NCI-H1105 (cell line): ENCODE data around the gene IGF2R.

Experiments used
- DNase-seq: peaks from one replicate; lab custom pipeline; 2025; lab: John Stamatoyannopoulos, UW

The IGF2R gene

GRCh38 chr6:160049346-160049745, 80.5 kb downstream of the IGF2R start:
- no peak for DNase-seq

DNA sequence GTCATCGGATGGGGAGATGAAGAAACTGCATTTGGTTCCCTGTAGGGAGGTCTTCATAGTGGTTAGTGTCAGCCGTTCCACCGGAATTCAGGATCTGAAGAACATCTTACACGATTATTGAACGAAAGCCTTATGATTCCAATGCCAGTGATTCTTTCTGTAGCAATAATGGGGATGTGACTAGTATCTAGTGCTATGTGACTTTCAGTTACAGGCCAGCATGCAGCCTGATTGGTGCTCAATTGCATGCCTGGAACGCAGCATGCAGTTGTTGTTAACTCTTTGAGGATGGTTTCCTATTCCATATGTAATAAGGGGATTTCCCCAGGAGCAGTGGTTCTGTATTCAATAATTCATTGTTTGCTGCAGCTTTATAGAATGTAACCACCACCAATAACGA, 81.1 kb downstream of the IGF2R start:
- DNase-seq: no peak

GRCh38 chr6:160051390-160051789, 82.5 kb downstream of the IGF2R start:
- DNase-seq: no peak

GRCh38 chr6:160054271-160054670, 85.4 kb downstream of the IGF2R start:
- DNase-seq: no peak

GRCh38 chr6:160054913-160055312, 86.0 kb downstream of the IGF2R start:
- DNase-seq: no peak

DNA sequence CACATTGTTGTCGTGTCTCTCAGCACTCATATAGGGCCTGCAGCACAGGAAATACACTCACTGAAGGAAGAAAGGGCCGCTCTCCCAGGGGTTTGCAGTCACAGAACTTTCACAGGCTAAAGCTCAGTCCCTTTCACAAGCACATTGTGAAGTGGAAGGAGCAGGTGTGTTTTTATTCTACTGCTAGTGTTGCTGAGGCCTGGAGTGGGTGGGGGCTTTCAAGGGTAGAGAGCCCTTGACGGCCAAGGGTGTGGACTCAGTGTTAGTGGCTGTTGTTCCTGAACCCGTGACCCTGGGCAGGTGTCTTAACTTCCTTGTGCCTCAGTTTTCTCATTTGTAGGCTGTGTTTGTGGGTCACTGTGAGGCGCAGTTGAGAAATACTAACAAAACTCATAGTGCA, 86.5 kb downstream of the IGF2R start:
- no peak for DNase-seq

DNA sequence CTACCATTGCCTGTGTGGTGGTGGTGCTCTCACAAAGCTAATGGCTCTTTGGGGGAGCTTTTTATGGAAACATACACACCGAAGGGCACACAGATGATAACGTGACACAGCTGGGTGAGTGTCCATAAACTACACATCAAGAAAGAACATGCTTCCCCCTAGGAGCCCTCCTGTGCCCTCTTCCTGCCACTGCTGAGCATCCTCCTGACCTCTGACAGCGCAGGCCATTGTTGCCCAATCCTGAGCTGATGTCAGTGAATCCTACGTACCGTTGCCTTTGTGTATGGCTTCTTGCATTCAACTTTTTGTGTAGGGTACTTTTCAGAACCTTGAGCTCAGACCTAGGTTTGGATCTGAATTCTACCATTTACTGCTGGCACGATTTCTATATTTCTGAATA, 86.9 kb downstream of the IGF2R start:
- no peak for DNase-seq

- no peak for DNase-seq
Observed at GRCh38 chr6:160057080-160057479, 88.2 kb downstream of the IGF2R start.

GRCh38 chr6:160058603-160059215, 89.8 kb downstream of the IGF2R start:
- no peak for DNase-seq

- no peak for DNase-seq
Observed at GRCh38 chr6:160060221-160060620, 91.3 kb downstream of the IGF2R start.

GRCh38 chr6:160060920-160061447, 92.1 kb downstream of the IGF2R start:
- DNase-seq: no peak

- DNase-seq: no peak
Observed at GRCh38 chr6:160063771-160064413, 95.0 kb downstream of the IGF2R start.

DNA sequence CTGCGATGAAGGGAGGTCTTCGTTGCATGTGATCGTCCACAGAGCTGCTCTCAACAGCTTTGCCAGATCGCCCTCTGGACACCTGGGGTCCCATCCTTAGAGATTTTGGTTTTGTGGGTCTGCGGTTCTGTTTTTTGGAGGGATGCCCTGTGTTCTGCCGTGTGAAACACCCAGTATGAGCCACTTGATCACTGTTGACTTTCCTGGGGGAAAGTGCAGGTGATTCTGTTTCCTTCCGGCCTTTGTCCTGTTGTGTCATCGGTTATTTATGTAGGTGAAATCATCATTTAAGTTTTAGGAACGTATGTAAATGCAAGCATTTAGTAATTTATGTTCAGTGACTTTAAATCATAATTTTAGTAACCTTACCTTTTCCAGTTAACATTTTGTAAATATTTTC, 96.3 kb downstream of the IGF2R start:
- DNase-seq: no peak

DNA sequence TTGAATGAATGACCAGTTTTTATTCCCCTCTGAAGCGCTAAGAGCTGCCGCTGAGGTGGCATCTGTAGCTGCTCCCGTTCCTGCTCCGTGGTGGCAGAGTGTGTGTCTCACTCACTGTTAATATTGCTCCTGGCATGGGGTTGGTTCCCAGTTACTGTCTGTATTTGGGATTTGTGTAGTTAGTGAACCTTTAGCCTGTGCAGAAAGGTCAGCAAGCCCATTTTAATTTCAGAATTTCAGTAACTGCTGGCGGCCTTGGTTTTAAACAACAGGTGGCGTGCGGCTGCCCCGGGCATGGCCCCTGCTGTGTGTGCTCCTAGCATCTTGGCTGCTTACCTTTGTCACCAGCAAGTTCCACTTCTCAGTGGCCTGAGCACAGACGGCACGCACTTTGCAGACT, 98.7 kb downstream of the IGF2R start:
- no peak for DNase-seq

- DNase-seq: no peak
Observed at GRCh38 chr6:160068346-160068745, 99.5 kb downstream of the IGF2R start.

- no peak for DNase-seq
Observed at GRCh38 chr6:160069050-160069454, 100.2 kb downstream of the IGF2R start.

DNA sequence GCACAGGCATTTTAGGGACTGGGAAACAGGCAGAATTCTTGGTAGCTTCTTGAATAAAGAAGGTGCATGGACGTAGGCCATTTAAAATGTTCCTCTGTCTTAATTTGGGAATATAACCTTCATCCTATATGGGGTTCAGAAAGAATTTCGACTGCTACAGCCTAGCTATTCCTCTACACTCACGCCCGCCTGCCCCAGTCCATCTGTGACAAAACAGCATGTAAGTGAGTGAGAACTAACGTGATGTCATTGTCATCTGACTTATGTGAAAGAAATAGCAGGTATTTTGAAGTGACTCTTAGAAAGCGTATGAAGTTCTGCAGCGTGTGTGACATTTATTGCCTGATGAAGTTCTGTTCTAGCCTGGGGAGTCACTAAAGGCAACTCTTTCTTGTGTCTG, 100.6 kb downstream of the IGF2R start:
- no peak for DNase-seq

DNA sequence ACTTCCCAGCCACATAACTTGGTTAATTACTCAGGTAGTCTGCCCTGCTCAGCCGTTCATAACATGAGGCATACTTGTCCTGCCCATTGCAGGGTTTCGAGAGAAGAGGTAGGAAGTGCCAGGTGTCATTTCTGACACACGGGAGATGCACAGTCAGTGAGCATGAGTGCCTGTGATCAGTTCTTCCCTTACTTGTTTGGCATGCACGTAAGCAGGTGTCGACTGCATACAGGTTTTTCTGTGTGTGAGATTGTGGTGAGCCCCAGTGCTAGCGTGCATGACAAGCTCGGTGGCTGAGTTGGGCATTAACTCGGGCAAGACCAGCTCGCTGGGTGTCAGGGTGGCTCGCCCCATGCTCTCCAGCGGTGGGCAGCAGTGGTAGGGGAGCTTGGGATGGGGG, 101.5 kb downstream of the IGF2R start:
- DNase-seq: no peak

DNA sequence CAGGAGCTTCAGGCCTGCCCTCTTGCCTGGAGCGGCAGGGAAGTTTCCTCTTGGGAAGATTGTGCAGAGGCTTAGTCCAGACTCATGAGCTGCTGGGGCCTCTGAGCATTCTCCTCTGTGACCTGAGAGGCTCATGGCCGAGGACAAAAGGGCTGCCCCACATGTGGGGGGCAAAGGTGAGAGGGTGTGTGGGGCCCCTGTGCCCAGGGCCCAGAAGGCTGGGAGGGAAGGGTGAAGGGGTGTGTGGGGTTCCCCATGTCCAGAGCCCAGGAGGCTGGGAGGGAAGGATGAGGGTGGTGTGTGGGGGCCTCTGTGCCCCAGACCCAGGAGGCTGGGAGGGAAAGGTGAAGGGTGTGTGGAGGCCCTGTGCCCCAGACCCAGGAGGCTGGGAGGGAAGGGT, 101.9 kb downstream of the IGF2R start:
- no peak for DNase-seq

DNA sequence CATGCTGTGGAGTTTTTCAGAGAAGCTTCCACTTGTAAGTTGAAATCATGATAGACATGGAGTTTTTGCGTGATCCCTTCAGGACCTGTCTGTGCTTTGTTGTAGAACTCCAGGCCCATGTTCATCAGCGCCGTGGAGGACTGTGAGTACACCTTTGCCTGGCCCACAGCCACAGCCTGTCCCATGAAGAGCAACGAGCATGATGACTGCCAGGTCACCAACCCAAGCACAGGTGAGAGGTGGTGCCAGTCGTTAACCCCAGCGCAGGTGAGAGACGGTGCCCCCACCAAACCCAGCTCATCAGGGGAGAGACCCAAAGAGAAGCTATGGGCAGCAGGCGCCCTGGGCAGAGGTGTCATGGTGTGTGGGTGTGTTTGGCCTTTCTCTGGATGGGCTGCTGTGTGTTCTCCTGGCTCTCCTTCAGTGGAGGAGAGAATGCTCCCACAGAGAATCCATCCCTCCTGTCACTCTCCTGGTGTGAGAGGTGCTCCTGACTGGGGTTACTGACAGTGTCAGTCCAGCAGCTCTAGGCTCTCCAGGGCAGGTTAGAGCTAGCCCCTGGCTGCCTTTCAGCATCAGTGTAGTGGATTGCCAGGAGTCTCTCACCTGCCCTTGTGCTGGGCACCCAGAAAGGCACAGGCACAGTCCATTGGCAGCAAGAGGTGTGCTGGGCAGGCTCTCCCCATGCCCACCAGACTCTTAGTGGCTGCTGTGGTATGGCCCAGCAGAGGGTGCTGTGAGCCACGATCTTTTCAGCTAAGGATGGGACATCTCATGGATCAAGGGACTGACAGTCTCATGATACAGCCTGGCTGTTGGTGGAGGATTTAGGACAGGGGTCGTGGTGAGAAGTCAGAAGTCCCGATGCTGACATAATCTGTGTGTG, 103.2 kb downstream of the IGF2R start:
- no peak for DNase-seq

DNA sequence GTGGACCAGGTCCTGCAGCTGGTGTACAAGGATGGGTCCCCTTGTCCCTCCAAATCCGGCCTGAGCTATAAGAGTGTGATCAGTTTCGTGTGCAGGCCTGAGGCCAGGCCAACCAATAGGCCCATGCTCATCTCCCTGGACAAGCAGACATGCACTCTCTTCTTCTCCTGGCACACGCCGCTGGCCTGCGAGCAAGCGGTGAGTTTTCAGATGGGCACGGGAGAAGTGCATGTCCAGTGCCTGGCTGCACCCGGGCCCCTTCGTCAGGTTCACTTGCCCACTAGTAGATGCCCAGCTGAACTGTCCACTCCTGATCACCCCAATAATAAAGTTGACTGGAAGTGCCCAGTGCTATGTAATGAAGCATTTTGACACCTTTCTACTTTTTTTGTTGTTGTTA, 104.4 kb downstream of the IGF2R start:
- no peak for DNase-seq

DNA sequence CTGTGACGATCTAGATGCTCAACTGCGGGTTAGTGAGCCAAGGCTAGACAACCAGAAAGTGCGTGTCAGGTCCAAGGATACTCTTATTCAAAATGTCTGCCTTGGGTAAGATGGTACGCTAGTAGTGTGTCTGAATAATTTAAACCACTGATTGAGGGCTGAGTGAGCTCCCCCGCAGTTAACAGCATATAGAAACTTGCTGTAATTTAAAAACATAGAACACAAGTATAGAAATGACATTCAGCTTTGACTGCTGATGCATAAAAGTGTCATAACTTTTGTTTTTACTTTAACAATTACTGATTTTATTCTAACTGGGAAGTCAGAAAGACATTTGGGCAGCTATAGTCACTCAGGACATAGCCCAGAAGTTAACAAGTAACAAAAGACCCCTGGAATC, 107.1 kb downstream of the IGF2R start:
- DNase-seq: no peak

GRCh38 chr6:160077024-160077423, 108.1 kb downstream of the IGF2R start:
- DNase-seq: no peak
